Nephron (organoid): ENCODE data around the gene SLC22A2.
A peak's percentile ranks its signal among the peaks of the same experiment; 100 is the strongest.

ENCODE experiments used
- H3K27ac Mint-ChIP-seq, 3 experiments: 2 replicates each; pipeline ENCODE4 v1.8.0; 2020; ENCODE audit warnings: mixed read lengths in 3 of 3, mild to moderate bottlenecking in 2 of 3, moderate library complexity in 1 of 3
- H3K27me3 Mint-ChIP-seq: 2 replicates; pipeline ENCODE4 v1.8.0; 2021; ENCODE audit warnings: low read depth, mild to moderate bottlenecking, moderate library complexity, mixed read lengths
- H3K36me3 Mint-ChIP-seq: 2 replicates; pipeline ENCODE4 v1.8.0; 2020; ENCODE audit warnings: low read depth, mixed read lengths
- H3K4me1 Mint-ChIP-seq: 2 replicates; pipeline ENCODE4 v1.8.0; 2020; ENCODE audit warnings: mixed read lengths
- H3K4me3 Mint-ChIP-seq, 3 experiments: 2 replicates each; pipeline ENCODE4 v1.8.0; 2020; ENCODE audit warnings: mild to moderate bottlenecking in 3 of 3, mixed read lengths in 3 of 3, moderate library complexity in 2 of 3
- H3K9me3 Mint-ChIP-seq: 2 replicates; pipeline ENCODE4 v1.8.0; 2020; ENCODE audit warnings: mixed read lengths
- TF ChIP-seq, protein P1 (sequence below), 3 experiments: fragments of 200-600 bp; sonication (generic); IDR thresholded peaks; one replicate each; pipeline ENCODE4 v1.5.0; 2021; ENCODE audit warnings: antibody characterized with exemption in 3 of 3; ENCODE audit not compliant: unreplicated experiment in 3 of 3

SLC22A2 gene

DNA sequence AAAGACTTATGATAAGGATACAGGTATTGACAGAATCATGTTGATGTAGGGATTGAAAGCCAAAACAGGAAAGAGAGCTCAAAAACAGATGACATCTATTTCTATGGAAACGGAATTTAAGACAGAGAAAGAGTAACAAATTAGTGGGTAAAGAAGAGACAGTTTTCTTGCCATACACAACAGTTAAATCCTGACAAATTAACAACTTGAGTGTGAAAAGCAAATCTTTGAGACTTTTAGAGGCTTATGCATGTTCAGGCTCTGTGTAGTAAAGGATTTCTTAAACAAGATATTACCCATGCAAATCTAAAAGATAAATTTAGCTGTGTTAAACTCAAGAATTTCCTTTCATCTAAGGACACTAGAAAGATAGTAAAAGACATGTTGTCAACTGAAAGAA is 68.5 kb downstream of the SLC22A2 start:
- Mint-ChIP-seq H3K27me3 (no peaks in the 10 kb centered on the region), H3K27ac (no peak overlapping the region), H3K4me1 (no peaks in the 10 kb centered on the region), H3K36me3 (peaks cover 4% of the 10 kb centered on the region), H3K9me3 (peaks cover 35% of the 10 kb centered on the region), H3K4me3 (no peak overlapping the region)
- TF ChIP-seq, protein P1, sequence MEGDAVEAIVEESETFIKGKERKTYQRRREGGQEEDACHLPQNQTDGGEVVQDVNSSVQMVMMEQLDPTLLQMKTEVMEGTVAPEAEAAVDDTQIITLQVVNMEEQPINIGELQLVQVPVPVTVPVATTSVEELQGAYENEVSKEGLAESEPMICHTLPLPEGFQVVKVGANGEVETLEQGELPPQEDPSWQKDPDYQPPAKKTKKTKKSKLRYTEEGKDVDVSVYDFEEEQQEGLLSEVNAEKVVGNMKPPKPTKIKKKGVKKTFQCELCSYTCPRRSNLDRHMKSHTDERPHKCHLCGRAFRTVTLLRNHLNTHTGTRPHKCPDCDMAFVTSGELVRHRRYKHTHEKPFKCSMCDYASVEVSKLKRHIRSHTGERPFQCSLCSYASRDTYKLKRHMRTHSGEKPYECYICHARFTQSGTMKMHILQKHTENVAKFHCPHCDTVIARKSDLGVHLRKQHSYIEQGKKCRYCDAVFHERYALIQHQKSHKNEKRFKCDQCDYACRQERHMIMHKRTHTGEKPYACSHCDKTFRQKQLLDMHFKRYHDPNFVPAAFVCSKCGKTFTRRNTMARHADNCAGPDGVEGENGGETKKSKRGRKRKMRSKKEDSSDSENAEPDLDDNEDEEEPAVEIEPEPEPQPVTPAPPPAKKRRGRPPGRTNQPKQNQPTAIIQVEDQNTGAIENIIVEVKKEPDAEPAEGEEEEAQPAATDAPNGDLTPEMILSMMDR (IDR thresholded peaks at IDR 0.05; ENCODE audit: unreplicated experiment in 3 of 3): no peak

DNA sequence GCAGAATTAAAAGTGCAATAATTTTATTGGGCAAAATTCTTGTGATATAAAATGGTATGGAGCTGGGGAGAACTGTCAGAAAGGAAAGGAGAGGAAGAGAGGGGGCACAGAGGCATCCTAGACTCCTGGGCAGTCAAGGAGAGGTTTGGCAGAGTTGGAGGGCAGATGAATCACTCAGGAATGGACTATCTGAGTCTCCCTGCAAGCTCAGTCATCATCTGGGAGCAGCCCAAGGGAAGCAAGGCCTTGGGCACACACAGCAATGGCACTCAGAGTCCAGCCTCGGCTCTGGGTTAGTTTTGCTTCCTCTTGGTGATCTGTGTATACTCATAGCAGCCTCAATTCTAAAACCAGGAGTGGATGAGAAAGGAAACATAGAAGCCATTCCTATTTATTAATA is 69.8 kb downstream of the SLC22A2 start:
- H3K36me3 Mint-ChIP-seq: peaks cover 4% of the 10 kb centered on the region
- H3K27ac Mint-ChIP-seq: no peak overlapping the region
- TF ChIP-seq, protein P1 (IDR thresholded peaks at IDR 0.05; ENCODE audit: unreplicated experiment in 3 of 3): no peak
- no peaks in the 10 kb centered on the region for H3K27me3 Mint-ChIP-seq
- no peak overlapping the region for H3K4me3 Mint-ChIP-seq
- peaks cover 31% of the 10 kb centered on the region for H3K9me3 Mint-ChIP-seq
- H3K4me1 Mint-ChIP-seq: no peaks in the 10 kb centered on the region

DNA sequence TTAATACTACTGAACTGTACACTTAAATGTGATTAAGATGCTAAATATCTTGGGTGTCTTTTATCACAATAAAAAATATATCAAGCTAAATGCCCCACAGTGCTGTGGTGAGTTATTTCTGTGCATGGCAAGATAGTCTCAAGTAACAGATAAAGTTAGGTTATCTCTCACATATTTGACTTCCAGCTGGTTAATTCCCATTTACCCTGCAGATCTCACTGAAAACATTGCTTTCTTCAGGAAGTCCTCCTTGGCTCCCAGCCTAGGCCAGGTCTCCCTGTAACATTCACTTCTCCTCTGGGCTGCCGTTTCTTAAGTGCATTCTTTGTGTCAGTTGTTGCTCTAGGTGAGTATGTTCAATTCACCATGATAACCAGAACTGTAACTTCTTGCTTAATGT is 77.9 kb downstream of the SLC22A2 start:
- H3K27ac Mint-ChIP-seq: no peak overlapping the region
- TF ChIP-seq, protein P1 (IDR thresholded peaks at IDR 0.05; ENCODE audit: unreplicated experiment in 3 of 3): no peak
- no peak overlapping the region for H3K4me3 Mint-ChIP-seq
- no peaks in the 10 kb centered on the region for H3K36me3 Mint-ChIP-seq
- H3K27me3 Mint-ChIP-seq: no peaks in the 10 kb centered on the region
- H3K9me3 Mint-ChIP-seq: peaks cover 6% of the 10 kb centered on the region
- H3K4me1 Mint-ChIP-seq: peaks cover 12% of the 10 kb centered on the region

DNA sequence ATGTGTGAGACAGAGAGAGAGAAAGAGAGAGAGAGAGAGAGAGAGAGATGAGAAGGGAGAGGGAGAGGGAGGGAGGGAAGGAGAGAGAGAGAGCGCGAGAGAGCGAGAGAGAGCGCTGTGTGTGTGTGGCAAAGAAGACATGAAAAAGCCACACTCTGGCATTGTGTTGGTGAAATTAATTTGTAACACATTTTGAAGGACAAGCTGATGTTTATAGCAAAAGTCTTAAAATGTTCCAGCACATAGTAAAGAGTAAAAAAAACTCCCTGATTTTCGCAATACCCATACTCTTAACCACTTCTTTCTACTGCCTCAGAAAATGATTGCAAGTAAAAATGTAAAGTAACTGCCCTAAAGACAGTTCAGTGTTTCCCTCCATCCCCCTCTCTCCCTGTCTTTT is 80.3 kb downstream of the SLC22A2 start:
- peak overlapping the region in 1 of 3 experiments; percentile 2 for H3K27ac Mint-ChIP-seq
- no peaks in the 10 kb centered on the region for H3K27me3 Mint-ChIP-seq
- H3K36me3 Mint-ChIP-seq: no peaks in the 10 kb centered on the region
- TF ChIP-seq, protein P1 (IDR thresholded peaks at IDR 0.05; ENCODE audit: unreplicated experiment in 3 of 3): no peak
- H3K4me3 Mint-ChIP-seq: no peak overlapping the region
- no peaks in the 10 kb centered on the region for H3K9me3 Mint-ChIP-seq
- peaks cover 12% of the 10 kb centered on the region for H3K4me1 Mint-ChIP-seq

DNA sequence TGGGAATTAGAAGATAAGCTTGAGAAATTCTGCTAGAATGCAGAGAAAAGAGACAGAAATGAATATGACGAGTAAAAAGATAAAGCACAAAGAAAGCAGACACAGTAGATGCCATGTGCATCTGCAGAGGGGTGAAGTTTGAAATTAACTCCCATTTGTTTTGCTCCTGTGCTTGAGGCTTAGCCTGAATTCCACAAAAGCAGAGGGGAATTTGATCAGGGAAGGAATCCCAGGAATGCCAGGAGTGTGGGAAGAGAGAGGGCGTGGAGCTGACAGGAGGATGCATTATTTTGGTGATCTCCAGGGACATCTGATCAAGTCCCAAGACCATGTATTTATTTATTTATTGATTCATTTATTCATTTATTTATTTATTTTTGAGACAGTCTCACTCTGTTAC is 81.4 kb downstream of the SLC22A2 start:
- Mint-ChIP-seq H3K4me1 (peaks cover 12% of the 10 kb centered on the region), H3K27me3 (no peaks in the 10 kb centered on the region), H3K27ac (peak overlapping the region in 1 of 3 experiments; percentile 4), H3K36me3 (no peaks in the 10 kb centered on the region), H3K9me3 (no peaks in the 10 kb centered on the region), H3K4me3 (no peak overlapping the region)
- TF ChIP-seq, protein P1 (IDR thresholded peaks at IDR 0.05; ENCODE audit: unreplicated experiment in 3 of 3): no peak

DNA sequence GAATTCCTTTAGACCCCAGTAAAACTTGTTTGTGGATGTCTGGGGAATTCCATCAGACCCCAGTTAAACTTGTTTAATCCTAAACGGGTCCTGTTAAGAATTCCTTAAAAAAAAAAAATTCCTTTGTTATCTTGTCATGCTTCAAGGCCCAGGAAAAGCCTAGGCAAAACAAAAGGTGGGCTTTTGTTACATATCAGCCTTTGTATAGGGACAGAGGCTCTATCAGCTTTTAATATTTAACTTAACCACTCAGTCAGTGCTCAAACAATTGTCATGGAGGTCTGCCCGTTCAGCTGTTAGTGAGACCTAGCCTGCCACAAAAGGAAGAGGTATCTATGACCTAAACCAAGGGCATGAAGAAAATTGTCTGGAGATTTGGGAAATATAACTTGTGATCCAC is 83.9 kb downstream of the SLC22A2 start:
- Mint-ChIP-seq H3K9me3 (no peaks in the 10 kb centered on the region), H3K36me3 (no peaks in the 10 kb centered on the region), H3K4me3 (no peak overlapping the region), H3K4me1 (peaks cover 21% of the 10 kb centered on the region), H3K27ac (peak overlapping the region in 1 of 3 experiments; percentile 49), H3K27me3 (no peaks in the 10 kb centered on the region)
- TF ChIP-seq, protein P1 (IDR thresholded peaks at IDR 0.05; ENCODE audit: unreplicated experiment in 3 of 3): no peak
